ENCODE results near the gene MYZAP.

GRCh38 chr15:57726411-57726810 is 134.7 kb downstream of the MYZAP start:
- TF ChIP-seq POLR2A (IDR thresholded peaks at IDR 0.05) = no peak
- no peak for TF ChIP-seq CTCF (IDR thresholded peaks at IDR 0.05)
